GM21529 (cell line): Measurements from ENCODE around the gene POU6F2.

Experiments used
- ATAC-seq: cut with Tn5 transposase; IDR thresholded peaks from one replicate; pipeline ENCODE4 v1.9.1; 2021; ENCODE audit not compliant: unreplicated experiment

Gene POU6F2

DNA sequence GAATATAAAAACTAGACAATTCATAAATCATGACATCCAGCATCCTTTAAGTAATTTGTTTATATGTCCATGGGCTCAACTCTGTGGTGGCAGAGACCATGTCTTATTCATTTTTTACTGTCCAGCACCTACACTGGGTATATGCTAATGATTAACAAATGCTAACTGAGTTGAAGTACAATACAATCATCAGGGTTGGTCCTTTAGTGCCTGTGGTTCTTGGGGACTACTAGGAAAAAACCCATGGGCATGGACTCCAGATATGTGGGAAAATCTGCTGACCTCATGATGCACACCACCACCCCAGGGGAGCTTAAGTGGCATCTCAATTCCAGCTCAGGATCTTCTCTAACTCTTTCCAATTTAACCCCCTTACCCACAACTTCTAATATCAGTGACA is 503.2 kb downstream of the POU6F2 start:
- no peak for ATAC-seq

GRCh38 chr7:39488467-39489393 is 511.0 kb downstream of the POU6F2 start:
- ATAC-seq = no peak

- no peak for ATAC-seq
Measured at GRCh38 chr7:39490296-39490695, 512.6 kb downstream of the POU6F2 start.

GRCh38 chr7:39493934-39494333 is 516.2 kb downstream of the POU6F2 start:
- no peak for ATAC-seq

DNA sequence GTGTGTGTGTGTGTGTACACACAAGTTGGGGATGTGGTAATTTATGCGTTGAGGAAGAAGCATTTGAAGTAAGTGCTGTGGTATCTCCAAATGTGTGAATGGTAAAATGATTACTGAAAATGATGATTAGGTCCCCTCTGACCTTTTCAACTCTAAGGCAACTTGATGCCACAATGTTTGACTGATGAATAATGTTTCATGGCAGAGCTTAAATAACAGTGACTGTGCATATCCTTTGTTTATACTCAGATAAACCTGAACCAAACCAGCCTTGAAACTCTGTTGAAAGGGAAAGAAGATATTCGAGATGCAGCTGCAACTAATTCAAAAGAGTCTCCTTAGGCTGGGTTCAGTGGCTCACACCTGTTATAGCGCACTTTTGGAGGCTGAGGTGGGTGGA is 523.6 kb downstream of the POU6F2 start:
- ATAC-seq = no peak

DNA sequence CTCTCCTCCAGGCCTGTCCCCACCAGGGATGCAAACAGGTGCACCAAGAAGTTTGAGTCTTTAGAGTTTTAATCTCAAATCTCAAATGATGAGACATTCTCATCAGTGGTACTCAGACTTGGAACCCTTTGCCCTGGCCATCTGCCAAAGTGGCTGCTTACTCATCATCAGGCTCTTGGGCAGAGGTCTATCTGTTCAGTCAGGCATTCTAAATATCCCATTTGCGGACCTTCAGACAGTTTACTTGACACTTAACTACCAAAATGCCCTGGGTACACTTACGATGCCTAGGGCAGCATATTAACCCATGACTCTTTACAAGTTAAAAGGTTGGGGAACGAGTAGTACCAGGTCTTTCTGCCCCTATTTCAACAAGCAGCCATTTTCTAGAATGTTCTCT is 527.3 kb downstream of the POU6F2 start:
- ATAC-seq = no peak

GRCh38 chr7:39507866-39508551 is 530.3 kb downstream of the POU6F2 start:
- peak; percentile 64 for ATAC-seq

DNA sequence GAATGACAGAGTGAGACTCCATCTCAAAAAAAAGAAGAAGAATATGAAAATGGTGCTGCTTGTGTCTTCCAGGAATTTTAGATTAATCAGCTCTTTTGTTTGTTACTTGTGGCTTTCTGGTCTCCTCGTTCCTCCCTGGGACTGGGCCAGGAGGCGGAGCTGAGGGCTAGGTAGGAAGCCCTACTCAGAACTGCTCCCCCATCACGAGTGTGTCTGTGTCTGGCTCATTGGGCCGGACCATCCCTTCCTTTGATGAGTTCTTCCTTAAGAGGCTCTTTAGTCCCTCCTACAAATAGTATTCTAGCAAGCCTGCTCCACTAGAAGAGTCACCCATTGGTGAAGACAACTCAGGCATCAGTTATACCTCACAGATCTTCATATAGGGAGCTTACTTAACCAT is 531.7 kb downstream of the POU6F2 start:
- ATAC-seq = no peak

DNA sequence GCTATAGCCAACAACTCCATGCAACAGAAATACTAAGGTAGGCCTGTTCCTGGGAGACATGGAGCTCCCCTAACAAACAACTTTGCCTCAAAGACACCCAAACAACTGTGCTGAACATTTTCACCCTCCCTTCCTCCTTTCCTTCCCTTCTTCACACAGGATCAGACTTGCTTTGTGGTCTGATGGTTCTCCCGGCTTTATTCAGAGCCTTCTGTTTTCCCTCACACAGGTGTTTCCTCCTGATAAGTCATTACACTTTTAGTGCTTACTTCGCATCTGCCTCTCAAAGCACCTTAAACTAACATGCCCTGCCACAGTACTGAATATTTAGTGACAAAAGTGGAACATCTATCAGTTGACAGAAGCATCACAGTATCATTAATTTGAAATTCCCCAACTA is 532.2 kb downstream of the POU6F2 start:
- ATAC-seq = no peak

GRCh38 chr7:39510864-39511354 is 533.2 kb downstream of the POU6F2 start:
- no peak for ATAC-seq

- ATAC-seq = no peak
Measured at GRCh38 chr7:39515534-39516228, 538.0 kb downstream of the POU6F2 start.

DNA sequence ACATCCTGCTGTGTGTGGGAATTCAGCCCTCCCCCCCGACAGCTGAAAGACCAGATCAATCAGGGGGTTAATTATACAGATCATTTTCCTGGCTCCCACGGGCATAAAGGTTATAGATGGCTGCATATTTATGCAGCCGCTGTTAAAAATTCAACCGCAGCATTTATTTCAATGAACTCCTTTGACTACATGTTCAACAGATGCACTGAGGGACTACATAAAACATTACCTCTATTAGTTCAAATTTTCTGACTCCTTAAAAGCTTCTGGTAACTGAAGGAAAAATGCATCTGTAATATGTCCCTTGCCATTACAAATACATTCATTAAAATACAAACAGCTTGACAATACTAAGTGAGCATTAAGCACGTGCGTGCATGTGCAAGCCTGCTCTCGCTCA is 538.8 kb downstream of the POU6F2 start:
- no peak for ATAC-seq

GRCh38 chr7:39517240-39517639 is 539.5 kb downstream of the POU6F2 start:
- ATAC-seq = no peak
